Gastrocnemius medialis (tissue), 4 donors: ENCODE measurements around the gene COL24A1.

ENCODE experiments used
- POLR2A ChIP-seq, 2 donors: fragments of 450-650 bp; IDR thresholded peaks; one replicate each; pipeline ENCODE4 v1.6.1; 2017; ENCODE audit warnings: antibody characterized with exemption in 2 of 2, mild to moderate bottlenecking in 2 of 2, moderate library complexity in 2 of 2
- TF ChIP-seq, protein P1 (sequence below), 5 experiments: fragments of 450-650 bp in 3 of 5; fragments of 200-600 bp in 2 of 5; sonication (generic) in 2 of 5; IDR thresholded peaks in 4 of 5; conservative IDR thresholded peaks in 1 of 5; 1 replicate in 4 of 5; 2 replicates in 1 of 5; pipeline ENCODE4 v1.5.1; 2016 to 2019; ENCODE audit warnings: antibody characterized with exemption in 5 of 5, mild to moderate bottlenecking in 3 of 5, moderate library complexity in 3 of 5

DNA sequence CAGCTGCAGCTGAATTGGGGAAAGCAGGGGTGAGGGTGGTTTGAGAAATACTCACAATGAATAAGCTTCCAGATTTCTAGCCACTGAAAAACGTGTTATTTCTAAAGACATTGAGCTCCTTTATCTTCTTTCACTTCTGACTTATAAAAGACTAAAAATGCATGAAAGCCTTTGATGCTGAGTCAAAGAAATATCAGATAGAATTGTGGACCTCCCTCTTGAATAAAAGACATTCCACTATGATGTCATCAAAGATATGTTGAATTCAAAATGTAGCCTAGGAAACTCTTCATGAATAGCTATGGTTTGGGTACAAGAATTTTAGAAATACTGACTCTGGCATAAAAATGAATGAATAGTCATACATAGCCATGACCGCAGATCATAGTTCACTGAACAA lies 44.7 kb upstream of the COL24A1 start:
- TF ChIP-seq, protein P1, sequence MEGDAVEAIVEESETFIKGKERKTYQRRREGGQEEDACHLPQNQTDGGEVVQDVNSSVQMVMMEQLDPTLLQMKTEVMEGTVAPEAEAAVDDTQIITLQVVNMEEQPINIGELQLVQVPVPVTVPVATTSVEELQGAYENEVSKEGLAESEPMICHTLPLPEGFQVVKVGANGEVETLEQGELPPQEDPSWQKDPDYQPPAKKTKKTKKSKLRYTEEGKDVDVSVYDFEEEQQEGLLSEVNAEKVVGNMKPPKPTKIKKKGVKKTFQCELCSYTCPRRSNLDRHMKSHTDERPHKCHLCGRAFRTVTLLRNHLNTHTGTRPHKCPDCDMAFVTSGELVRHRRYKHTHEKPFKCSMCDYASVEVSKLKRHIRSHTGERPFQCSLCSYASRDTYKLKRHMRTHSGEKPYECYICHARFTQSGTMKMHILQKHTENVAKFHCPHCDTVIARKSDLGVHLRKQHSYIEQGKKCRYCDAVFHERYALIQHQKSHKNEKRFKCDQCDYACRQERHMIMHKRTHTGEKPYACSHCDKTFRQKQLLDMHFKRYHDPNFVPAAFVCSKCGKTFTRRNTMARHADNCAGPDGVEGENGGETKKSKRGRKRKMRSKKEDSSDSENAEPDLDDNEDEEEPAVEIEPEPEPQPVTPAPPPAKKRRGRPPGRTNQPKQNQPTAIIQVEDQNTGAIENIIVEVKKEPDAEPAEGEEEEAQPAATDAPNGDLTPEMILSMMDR (IDR thresholded peaks at IDR 0.05 in 4 of 5, conservative IDR thresholded peaks at IDR 0.05 in 1 of 5) = no peak
- TF ChIP-seq POLR2A (IDR thresholded peaks at IDR 0.05) = no peak
